ENCODE results near the gene YLPM1. TPM values are rescaled to one million over a fixed set of nuclear protein-coding genes. Genes with fewer than 3 reads are reported as not detected.
A peak's percentile ranks its signal among the peaks of the same experiment; 100 is the strongest.

Gene YLPM1
- total and polyA plus RNA-seq, 2 donors (not counting 1 experiment from before 2014, with no cell fraction given) = 9.7 to 31.9 TPM

- H3K27ac ChIP-seq (ENCODE audit: insufficient read depth, low read length) = peak within 1 kb of the TSS; percentile 86
- DNase-seq (ENCODE audit: low read depth in 2 of 2) = peak; percentile 86
- H3K4me1 ChIP-seq (ENCODE audit: control insufficient read depth, extremely low read depth, insufficient read depth, low read length) = peaks cover 29% of the 10 kb centered on the region
- H3K4me2 ChIP-seq (ENCODE audit: extremely low read depth, insufficient read depth, low read length) = peak within 1 kb of the TSS; percentile 86
- H3K27me3 ChIP-seq (ENCODE audit: control insufficient read depth, insufficient read depth, low read length) = no peaks in the 10 kb centered on the region
- no peak for TF ChIP-seq CTCF (conservative IDR thresholded peaks at IDR 0.05 in 1 of 2, IDR thresholded peaks at IDR 0.05 in 1 of 2; ENCODE audit: low read depth in 1 of 2, low read length in 2 of 2)
- TF ChIP-seq EZH2 (IDR thresholded peaks at IDR 0.05; ENCODE audit: low read length, missing control alignments) = no peak
- no peaks in the 10 kb centered on the region for H3K36me3 ChIP-seq (ENCODE audit: control insufficient read depth, insufficient read depth, low read length)
- H3K9ac ChIP-seq (ENCODE audit: insufficient read depth, low read length) = peak within 1 kb of the TSS; percentile 98
- peaks cover 42% of the 10 kb centered on the region for H3K79me2 ChIP-seq (ENCODE audit: control insufficient read depth, insufficient read depth, low read length)
- H3K4me3 ChIP-seq (replicated peaks in 1 of 4; ENCODE audit: control extremely low read depth in 1 of 4, insufficient read depth in 1 of 4, low read depth in 3 of 4, low read length in 4 of 4) = peak within 1 kb of the TSS; percentile 67 to 98 (median 86)
- H2AFZ ChIP-seq (ENCODE audit: low read length) = peak within 1 kb of the TSS; percentile 92
- no peaks in the 10 kb centered on the region for H3K9me3 ChIP-seq (ENCODE audit: control insufficient read depth, insufficient read depth, low read depth, low read length)
- H4K20me1 ChIP-seq (ENCODE audit: control insufficient read depth, extremely low read depth, insufficient read depth, low read length) = no peaks in the 10 kb centered on the region
These were observed 118.5 kb downstream of the YLPM1 start, which contains the start of gene DLST for GRCh38 chr14:74881431-74882102. Gene DLST, plus strand, starts transcription at chr14:74881916. Its CDS starts 38 bp downstream, at chr14:74881954.

DNA sequence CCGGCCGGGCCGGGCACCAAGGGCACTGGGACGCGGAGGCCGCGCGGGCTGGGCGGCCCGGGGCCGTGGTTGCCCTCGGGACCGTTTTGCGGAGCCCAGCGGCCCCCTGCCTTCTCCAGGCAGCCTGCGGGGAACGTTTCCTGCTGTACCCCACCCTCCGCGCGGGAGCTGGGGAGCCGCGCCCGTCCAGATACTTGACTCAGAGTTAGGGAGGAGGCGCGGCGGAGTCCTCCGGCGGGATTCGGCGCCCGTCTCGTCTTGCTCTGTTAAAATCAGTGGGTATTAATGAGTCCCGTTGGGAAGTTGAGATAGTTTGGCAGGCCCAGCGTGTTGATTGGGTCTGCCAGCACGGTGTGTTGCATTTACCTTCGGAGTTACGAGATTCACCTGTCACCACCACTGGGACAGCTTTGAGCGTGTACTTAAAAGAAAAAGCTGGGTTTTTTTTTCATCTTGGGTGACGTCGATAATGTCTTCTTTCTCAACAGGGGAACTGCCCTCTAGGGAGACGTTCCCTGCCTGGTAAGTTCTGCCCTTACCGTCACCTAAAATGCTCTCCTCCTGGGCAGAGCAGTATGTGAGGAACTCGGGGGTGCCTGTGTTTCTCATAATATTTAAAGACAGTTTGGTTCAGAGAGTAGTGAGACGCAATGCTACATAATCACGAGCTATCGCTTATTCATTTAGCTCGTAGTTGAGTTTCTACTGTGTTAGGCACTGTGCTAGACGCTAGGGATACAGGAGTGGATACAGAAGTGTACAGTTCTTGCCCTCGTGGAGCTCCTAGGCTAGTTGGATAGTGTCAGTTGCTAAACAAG is 119.2 kb downstream of the YLPM1 start:
- no peaks in the 10 kb centered on the region for H4K20me1 ChIP-seq (ENCODE audit: control insufficient read depth, extremely low read depth, insufficient read depth, low read length)
- peaks cover 1% of the 10 kb centered on the region for H3K36me3 ChIP-seq (ENCODE audit: control insufficient read depth, insufficient read depth, low read length)
- H2AFZ ChIP-seq (ENCODE audit: low read length) = peak overlapping the region; percentile 8
- H3K27me3 ChIP-seq (ENCODE audit: control insufficient read depth, insufficient read depth, low read length) = no peaks in the 10 kb centered on the region
- H3K9me3 ChIP-seq (ENCODE audit: control insufficient read depth, insufficient read depth, low read depth, low read length) = no peaks in the 10 kb centered on the region
- H3K79me2 ChIP-seq (ENCODE audit: control insufficient read depth, insufficient read depth, low read length) = peaks cover 50% of the 10 kb centered on the region
- peak overlapping the region; percentile 61 for H3K4me2 ChIP-seq (ENCODE audit: extremely low read depth, insufficient read depth, low read length)
- H3K27ac ChIP-seq (ENCODE audit: insufficient read depth, low read length) = peak overlapping the region; percentile 86
- TF ChIP-seq EZH2 (IDR thresholded peaks at IDR 0.05; ENCODE audit: low read length, missing control alignments) (no peak), CTCF (conservative IDR thresholded peaks at IDR 0.05 in 1 of 2, IDR thresholded peaks at IDR 0.05 in 1 of 2; ENCODE audit: low read depth in 1 of 2, low read length in 2 of 2) (no peak)
- DNase-seq (ENCODE audit: low read depth in 2 of 2) = peak; percentile 51 to 63
- peak overlapping the region; percentile 67 to 98 (median 86) for H3K4me3 ChIP-seq (replicated peaks in 1 of 4; ENCODE audit: control extremely low read depth in 1 of 4, insufficient read depth in 1 of 4, low read depth in 3 of 4, low read length in 4 of 4)
- H3K4me1 ChIP-seq (ENCODE audit: control insufficient read depth, extremely low read depth, insufficient read depth, low read length) = peaks cover 31% of the 10 kb centered on the region
- H3K9ac ChIP-seq (ENCODE audit: insufficient read depth, low read length) = peak overlapping the region; percentile 98

Other genes with a start within 250 kb of the YLPM1 start
- 243 and 514 TPM in 2 replicates for gene LTBP2, start 151.1 kb upstream of the YLPM1 start, total RNA-seq
- 108 and 112 TPM in 2 replicates for gene LTBP2, start 151.1 kb upstream of the YLPM1 start, polyA plus RNA-seq
- gene AREL1, start 50.2 kb upstream of the YLPM1 start, total RNA-seq = 23.4 and 28.2 TPM in 2 replicates
- gene AREL1, start 50.2 kb upstream of the YLPM1 start, polyA plus RNA-seq = 36.5 and 40.8 TPM in 2 replicates
- 26.7 and 29.2 TPM in 2 replicates for gene FCF1, start 50.2 kb upstream of the YLPM1 start, total RNA-seq
- 57.8 and 67.2 TPM in 2 replicates for gene FCF1, start 50.2 kb upstream of the YLPM1 start, polyA plus RNA-seq
- gene PROX2, start 112.8 kb downstream of the YLPM1 start, total RNA-seq = not detected in 2 replicates
- gene PROX2, start 112.8 kb downstream of the YLPM1 start, polyA plus RNA-seq = 0.01 TPM in 1 of 2 replicates, not detected in the other
- 47.0 and 95.3 TPM in 2 replicates for gene DLST, start 118.6 kb downstream of the YLPM1 start, total RNA-seq
- gene DLST, start 118.6 kb downstream of the YLPM1 start, polyA plus RNA-seq = 214 and 236 TPM in 2 replicates
- gene RPS6KL1, start 159.9 kb downstream of the YLPM1 start, total RNA-seq = 0.26 and 1.2 TPM in 2 replicates
- 0.52 and 1.4 TPM in 2 replicates for gene RPS6KL1, start 159.9 kb downstream of the YLPM1 start, polyA plus RNA-seq
- gene PGF, start 192.3 kb downstream of the YLPM1 start, total RNA-seq = 4.6 and 7.6 TPM in 2 replicates
- gene PGF, start 192.3 kb downstream of the YLPM1 start, polyA plus RNA-seq = 0.84 and 1.1 TPM in 2 replicates
- gene EIF2B2, start 239.6 kb downstream of the YLPM1 start, total RNA-seq = 30.2 and 34.2 TPM in 2 replicates
- gene EIF2B2, start 239.6 kb downstream of the YLPM1 start, polyA plus RNA-seq = 83.6 and 120 TPM in 2 replicates